NCI-H774 (cell line): ENCODE measurements around the gene TRAF3IP1.

Experiments used
- DNase-seq: peaks from one replicate; lab custom pipeline; 2025; lab: John Stamatoyannopoulos, UW

TRAF3IP1 gene

GRCh38 chr2:238449909-238450417 lies 129.6 kb downstream of the TRAF3IP1 start:
- DNase-seq, result no peak

GRCh38 chr2:238450440-238450861 lies 130.1 kb downstream of the TRAF3IP1 start:
- DNase-seq, result no peak
